Testis (tissue), 2 donors: ENCODE data around the gene DOK6.

Experiments used
- CTCF ChIP-seq, 3 experiments: fragments of 450-650 bp in 2 of 3; fragments of 200-600 bp in 1 of 3; sonication (generic) in 1 of 3; IDR thresholded peaks; one replicate each; pipeline ENCODE4 v1.5.1; 2016 to 2019; ENCODE audit warnings: antibody characterized with exemption in 3 of 3, mild to moderate bottlenecking in 2 of 3, moderate library complexity in 1 of 3
- POLR2A ChIP-seq: fragments of 450-650 bp; IDR thresholded peaks from one replicate; pipeline ENCODE4 v1.6.1; 2017; ENCODE audit warnings: antibody characterized with exemption, mild to moderate bottlenecking, moderate library complexity

- TF ChIP-seq POLR2A (no peak), CTCF (IDR thresholded peaks at IDR 0.05) (no peak)
Measured at GRCh38 chr18:69387186-69387585, 13.5 kb upstream of the DOK6 start.
